GM21786 (cell line): Measurements from ENCODE around the gene GFER.

Experiments
- ATAC-seq: cut with Tn5 transposase; IDR thresholded peaks from one replicate; pipeline ENCODE4 v1.9.1; 2021; ENCODE audit not compliant: unreplicated experiment

The GFER gene

DNA sequence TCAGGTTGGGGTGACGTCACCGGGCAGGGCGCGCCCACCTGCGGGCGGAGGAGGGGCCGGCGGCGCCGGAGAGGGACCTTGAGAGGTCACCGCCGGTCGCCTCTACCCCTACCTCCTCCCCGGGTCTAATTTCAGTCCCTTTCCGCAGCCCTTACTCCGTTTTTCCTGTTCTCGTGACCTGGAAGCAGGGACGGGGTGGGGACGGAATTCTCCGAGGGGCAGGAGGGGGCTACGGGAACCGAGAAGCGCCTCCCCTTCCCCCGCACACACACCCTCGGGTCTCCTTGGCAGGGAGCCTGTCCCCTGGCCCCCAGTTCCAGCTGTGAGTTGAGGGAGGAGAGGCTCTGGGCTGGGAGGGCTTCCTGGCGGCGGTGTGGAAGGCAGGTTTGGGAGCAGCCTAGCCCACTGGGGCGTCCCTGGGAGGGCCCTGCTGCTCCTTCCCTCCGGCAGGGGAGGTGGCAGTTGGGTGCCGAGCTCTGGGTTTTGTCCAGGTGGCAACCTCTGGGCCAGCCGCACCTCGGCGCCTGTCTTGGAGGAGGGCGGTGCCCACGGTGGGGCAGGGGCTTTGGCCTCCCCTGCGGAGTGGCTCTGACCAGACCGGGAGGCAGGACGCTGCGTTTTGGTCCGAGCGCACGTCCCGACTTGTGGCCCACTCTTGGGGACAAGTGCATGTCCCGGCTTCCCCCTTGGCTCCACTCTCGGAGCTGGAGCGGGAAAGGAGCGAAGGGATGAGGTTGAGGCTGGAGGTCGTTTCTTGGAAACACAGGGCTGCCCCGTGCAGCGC, 6.5 kb downstream of the GFER start:
- no peak for ATAC-seq

DNA sequence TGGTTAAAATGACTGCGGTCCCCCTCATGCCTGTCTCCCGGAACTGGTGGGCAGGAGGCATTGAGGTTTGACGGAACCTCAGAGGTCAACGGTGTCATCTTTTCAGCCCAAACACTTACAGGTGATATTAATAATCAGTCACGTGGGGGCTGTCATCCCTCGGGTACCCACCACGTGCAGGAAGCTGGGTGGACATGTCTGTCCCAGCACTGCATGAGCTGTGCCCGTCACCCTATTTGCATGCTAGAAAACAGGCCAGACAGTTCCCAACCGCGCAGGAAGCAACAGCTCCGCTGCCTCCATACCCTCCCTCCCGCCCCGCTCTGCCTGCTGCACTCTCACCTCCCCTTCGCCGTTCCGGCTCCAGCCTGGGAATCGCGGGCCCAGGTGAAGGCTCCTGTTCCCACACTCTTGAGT, 7.2 kb downstream of the GFER start:
- no peak for ATAC-seq

DNA sequence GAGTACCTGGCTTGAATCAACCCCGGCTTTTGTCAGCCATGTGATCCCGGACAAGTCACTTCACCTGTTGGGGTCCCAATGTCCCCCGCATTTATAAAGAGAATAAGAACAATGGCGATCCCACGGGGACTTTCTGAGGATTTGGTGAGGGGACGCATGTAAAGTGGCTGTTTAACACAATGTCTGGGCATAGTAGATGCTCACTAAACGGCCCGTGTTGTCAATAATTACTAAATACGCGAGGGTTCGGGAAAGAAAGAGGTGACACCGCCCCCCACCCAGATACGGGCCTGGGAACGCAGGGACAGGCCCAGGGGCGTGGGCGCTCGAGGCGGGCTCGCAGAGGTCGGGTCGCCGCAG, 7.6 kb downstream of the GFER start:
- no peak for ATAC-seq

DNA sequence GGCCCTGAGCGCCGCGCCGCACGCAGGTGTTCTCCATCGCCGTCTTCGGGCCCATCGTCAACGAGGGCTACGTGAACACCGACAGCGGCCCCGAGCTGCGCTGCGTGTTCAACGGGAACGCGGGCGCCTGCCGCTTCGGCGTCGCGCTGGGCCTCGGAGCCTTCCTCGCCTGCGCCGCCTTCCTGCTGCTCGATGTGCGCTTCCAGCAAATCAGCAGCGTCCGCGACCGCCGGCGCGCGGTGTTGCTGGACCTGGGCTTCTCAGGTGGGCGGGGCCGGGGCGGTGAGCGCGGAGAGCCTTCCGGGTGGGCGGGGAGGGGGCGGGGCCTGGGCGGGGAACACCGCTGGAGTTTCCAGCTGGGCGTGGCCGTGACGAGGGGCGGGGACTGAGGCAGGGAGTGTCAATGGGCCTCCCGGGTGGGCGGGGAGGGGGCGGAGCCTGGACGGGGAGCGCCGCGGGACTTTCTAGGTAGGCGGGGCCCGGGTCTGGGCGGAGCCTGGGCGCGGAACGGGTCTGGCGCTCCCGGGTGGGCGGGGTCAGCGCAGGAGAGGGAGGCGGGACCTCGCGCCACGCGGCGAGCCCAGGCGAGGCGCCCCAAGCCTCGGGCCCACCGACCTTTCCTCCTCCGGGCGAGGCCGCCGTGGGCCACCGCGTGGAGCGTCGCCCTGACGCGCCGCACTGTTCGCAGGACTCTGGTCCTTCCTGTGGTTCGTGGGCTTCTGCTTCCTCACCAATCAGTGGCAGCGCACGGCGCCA, 8.1 kb downstream of the GFER start:
- peak; percentile 44 for ATAC-seq

DNA sequence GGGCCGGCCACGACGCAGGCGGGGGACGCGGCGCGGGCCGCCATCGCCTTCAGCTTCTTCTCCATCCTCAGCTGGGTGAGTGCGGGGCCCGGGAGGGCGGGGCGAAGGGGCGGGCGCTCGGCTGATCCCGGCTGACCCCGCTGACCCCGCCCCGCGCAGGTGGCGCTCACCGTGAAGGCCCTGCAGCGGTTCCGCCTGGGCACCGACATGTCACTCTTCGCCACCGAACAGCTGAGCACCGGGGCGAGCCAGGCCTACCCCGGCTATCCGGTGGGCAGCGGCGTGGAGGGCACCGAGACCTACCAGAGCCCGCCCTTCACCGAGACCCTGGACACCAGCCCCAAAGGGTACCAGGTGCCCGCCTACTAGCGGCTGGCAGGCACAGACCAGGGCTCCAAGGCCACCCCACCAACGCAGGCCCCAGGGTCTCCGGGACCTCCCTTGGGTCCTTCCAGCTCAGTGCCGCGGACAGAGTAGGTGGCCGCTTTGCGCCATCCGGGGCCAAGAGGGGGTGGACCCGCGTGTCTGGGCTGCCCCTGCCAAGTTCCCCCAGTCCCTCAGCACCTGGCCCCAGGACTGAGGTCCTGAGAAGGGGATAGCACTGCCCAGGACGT, 8.8 kb downstream of the GFER start:
- no peak for ATAC-seq

DNA sequence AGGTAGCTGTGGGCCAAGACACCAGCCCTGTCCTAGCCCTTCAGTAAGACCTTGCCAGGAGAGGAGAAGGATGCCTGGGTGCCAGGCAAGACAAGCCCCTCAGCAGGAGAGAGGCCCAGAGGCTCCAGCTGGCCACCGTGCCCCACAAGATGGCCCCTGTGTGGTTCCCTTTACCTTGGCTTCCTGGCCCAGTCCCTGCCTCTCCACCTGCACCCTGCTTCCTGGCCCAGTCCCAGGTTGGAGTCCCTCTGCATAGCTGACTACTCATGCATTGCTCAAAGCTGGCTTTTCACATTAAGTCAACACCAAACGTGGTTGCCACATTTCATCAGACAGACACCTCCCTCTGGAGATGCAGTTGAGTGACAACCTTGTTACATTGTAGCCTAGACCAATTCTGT, 9.7 kb downstream of the GFER start:
- no peak for ATAC-seq

DNA sequence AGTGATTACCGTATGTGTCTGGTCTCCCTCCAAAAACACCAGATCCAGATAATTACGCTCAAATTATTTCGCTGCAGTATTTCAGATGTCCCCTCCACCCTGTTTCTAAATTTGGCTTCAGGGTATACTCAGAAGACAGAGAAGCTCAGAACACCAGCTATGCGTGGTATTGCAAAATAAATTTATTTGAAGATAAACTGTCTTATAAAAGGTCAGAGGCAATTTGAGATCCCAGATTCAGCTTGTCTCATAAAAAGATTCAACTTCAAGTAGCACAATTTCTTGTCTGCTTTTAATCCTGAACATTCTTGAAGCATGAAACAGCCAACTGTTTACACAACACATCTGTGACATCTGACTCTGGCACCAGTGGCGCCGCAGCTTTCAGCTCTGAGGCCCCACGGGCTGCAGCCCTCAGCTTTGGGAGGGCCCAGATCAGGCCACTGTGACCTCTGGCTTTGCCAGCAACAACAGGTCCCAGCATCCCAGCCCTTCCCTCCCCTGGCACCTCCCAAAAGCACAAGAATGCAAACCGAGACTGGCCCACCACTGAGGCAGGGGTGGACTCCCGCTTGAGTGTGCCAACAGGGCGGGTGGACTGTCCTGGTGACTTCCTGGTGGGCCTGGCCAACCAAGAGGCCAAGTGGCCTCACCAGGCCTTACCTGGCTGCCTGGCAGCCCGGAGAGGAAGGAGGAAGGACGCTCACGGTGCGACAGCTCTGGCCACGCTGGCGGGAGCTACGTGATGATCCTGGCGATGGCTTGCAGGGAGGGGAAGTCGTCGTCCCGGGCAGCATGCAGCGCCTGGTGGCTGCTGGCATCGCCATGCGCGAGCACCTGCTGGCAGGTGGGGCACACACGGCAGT, 13.7 kb downstream of the GFER start:
- ATAC-seq = no peak

DNA sequence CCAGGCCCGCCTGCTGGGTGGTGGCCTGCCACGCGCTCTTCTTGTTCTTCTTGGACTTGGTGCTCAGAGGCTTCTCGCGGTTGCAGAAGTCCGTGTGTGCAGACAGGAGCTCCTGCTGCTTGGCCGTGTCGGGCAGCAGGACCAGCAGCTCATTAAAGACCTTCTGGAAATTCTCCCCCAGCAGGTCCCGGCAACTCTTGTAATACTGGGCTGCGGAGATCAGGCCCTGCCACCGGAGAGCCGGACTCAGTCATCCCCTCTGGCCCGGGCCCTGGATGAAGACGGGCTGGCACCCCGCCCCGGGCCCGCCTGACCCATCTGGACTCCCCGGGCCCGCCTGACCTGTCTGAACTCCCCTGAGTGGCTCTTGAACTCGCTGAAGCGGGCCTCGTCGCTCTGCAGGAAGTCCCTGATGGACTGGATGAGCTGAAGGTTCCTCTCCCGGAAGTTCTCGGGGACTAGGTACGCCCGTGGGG, 14.4 kb downstream of the GFER start:
- no peak for ATAC-seq

DNA sequence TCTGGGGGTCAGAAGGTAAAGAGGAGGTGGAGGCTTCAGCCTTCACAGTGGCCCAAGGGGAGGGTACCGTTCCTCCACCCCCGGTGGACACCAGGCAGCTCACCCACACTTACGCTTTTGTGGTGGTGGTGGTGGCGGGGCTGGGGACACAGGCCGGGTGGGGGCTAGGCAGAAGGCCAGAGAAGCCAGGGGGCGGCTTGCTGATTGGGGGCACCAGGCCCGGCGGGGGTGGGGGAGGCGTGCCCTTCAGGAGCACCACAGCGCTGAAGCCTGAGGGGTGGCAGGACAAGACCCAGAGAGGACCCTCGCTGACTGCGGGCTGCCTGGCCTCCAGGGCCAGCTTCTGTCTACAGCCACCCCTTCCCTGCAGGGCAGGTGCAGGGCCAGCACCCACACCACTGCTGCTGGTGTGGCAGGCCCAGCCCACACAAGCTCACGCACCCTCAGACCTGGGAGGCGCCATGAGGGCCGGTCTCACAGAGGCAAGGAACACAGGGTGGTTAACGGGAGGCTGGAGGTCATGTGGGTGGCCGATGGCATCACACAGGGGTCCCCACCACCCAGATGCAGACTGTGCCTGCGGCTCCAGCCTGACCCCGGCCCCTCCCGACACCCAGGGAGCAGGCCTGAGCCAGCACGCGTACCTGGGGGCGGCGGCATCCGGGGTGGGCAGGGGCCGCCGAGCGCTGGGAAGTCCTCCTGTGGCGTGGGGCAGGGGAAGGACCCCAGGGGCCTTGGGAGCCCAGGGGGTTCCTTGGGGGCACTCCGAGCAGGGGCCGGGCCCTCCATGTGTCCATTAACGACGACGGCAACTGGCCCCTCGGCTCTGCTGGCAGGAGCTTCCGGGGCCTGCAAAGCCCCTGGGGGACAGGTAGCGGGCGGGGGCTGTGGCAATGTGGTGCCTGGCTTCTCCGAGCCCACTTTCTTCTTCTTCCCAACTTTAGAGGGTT, 15.1 kb downstream of the GFER start:
- ATAC-seq = no peak

DNA sequence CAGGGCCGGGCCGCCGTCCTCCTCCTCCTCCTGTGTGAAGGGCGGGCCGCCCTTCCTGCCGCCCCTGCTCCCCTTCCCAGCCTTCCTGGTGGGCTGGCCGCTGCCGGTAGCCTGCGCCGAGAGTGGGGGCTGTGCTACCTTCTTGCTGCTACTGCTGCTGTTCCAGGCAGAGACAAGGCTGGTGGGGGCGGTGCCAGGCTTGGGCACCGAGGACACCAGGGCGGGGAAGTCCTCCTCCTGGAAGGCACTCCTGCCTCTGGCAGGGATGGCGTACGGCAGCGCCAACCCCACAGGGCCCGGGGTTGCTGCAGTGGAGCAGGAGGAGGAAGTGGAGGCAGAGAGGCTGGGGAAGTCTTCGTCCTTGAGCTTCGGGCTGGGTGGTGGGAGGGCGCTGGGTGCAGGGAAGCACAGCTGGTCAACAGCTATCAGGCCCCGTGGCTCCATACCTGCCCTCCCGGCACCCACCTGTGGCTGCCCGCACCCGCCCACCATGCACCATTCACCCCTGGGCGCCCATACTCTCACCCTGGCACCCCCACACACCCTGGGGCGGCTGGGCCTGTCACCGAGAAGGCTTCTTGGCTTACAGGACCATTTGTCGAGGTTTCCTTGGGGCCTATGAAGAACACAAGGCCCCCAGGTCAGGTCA, 16.0 kb downstream of the GFER start:
- ATAC-seq = no peak

DNA sequence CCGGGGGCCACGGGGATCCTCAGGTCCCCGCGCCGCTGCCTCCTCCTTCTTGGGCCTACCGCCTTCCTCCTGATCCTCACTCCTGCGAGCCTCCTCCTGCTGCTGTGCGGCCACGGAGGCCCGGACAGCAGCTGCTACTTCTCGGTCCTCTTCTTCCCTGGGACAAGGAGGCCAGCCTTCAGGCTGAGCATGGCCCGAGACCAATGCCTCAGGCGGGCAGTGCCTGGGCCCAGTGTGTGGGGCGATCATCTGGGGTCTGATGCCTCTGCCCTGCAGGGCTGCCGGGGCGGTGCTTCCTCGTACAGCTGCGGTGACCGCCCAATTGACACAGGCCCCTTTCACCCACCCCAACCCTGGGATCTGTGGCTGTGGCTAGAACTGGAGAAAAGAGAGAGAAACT, 17.0 kb downstream of the GFER start:
- ATAC-seq = no peak

DNA sequence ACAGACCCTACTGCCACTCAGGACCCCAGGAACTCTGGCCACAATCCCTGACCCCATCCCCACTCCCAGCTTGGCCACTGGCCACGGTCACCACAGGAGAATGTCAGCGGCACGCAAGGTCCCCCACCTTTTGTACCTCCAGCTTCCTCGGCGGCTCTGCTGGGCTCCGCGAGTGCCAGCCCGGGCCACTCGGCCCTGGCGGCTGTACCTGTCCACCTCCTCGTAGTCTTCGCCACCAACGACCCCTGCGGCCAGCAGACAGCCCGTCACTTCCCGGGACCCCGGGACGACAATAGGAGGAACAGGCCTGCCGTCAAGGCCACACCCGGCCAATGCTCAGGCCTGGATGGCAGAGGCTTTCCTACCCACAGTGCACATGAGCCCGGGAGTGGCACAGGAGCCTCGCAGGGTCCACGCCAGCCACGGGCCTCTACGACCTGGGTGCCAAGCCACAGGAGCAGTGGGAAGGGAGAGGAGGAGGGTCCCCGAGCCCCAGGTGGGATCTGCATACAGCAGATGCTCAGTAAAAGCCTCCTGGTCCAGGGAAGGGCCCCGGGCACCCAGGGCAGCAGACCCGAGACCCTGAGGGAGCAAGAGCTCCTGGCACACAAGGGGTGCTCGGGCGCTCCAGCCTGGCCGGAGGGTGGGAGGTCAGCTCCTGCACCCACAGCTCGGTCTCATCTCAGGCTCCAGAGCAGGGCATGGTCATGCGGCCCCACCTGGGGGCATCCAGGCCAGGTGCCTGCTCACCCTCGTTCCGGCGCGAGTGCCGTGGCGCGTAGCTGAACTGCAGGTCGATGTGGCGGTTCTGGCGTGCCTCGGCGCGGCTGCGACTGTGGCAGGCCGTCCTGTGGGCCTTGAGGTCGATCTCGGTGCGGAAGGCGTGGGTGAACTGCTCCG, 17.7 kb downstream of the GFER start:
- ATAC-seq = no peak

DNA sequence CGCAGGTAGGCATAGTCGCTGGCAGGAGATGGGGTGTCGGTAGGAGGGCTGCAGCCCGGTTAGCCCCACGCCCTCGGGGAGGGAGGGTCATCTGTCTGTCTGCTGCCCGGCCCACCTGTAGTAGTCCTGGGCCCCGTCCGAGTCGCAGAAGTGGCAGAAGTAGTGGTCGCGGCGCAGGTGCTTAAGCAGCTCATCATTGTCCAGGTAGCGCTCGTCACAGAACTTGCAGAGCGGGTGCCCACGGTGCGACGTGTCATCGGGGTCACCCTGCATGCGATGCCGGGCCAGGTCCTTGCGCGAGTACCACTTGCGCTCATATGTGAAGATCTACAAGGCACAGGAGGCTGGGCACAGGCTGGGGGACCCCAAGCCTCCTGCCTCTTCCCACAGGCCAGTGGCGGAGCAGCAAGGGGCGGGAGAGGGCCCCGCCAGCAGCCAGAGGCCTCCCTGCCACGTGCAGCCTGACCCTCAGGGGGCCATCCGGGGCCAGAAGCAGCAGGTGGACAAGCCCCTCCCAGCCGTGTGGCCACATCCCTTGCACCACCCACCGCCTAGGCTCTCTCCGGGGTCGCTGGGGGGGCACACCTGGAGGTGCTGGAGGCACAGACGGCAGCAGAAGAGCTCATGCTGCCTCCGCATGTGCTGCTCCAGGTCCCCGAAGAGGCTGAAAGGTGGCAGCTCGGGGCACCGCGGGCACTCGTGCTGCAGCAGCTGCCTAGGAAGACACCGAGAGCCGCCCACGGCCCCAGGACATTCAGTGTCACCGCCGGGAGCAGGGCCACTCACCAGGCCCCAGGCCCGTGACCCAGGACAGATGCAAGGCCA, 18.6 kb downstream of the GFER start:
- ATAC-seq = no peak

DNA sequence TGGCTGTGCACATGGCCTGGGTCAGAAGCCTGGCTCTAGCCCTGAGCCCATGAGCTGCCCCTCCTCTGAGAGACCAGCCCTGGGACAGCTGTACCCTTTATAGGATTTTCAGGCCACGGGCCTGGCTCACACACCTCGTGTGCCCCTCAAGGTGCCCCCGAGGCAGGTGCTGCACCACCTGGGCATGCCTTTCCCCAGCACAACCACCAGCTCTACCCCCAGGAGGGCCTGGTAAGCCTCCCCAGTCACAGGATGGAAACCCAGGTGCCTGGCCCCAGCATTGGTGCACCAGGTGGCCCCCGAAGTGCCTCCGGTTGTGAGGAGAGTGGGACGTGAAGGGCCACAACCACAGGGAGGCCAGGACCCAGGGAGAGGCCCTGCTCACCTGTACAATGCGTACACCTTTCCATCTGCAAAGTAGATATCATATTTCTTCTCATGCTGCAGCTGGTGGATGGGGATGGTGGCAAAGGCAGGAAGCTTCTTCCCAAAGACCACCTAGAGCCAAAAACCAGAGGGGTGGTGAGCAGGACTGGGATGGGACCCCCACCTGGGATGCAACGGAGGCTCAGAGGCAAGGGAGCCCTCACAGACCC, 19.3 kb downstream of the GFER start:
- ATAC-seq = no peak

DNA sequence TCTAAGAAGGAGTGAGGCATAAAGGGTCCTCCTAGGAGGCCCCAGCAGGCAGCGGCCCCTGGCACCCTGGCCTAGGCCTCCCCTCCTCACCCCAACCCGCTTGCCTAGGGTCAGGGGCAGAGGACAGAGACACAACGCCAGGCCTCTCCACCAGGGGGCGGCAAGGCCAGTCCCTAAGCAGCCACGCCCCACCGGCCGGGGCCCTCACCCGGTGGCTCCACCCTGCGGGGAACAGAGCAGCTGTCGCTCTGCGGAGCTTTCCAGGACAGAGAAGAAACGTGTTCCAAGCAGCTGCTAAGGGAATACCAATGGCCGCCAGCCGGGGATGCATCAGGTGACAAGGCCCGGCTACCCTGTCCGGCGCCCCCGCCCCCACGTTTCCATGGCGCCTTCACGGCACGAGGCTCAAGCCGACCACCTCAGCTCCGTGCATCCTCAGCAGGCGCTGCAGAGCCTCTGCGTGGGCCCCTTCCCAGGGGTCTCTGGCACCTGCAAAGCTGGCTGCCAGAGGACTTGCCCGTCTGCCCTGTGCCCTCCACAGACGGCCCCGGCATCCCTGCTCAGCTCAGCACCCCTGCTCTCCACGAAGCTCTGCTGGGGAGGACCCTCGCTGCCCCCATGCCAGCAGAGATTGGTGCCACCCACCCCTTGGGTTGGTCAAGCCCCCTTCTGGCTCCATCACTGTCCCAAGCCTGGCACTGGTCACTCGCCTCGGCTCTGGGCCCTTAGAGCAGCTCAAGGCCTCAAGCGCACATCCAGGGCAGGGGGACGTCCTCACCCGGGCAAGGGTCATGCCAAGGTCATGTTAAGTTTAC, 20.0 kb downstream of the GFER start:
- ATAC-seq = peak; percentile 71

DNA sequence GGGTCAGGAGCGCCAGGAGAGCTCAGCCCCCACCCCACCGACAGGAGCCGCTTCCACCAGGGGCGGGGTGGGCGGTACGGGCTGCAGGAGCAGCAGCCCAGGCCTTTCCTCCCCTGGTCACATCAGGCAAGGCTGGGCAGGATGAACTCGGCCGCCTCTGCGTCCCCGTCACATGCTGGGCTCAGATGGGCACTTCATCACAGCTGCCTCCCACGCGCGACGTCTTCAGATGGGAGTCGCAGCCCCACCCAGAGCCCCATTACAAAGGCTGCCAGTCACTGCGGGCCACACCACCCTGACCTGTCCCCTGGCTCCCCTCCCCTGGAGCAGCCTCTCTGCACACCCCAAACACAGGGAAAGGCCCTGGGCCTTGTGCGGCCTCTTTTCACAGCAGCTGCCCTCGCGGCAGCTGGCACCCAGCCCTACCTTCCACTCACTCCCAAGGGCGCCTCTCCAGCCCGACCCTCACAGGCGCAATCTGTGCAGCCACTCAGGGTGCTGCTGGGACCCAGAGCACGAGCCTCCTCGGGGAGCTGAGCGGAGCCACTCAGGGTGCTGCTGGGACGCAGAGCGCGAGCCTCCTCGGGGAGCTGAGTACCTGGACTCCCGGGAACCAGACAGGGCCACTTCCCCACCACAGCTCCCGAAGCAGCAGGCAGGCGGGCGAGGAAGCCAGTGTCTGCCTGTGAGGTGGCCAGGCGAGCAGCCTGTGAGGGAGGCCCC, 21.0 kb downstream of the GFER start:
- ATAC-seq = no peak
